Neutrophil (primary cell): Measurements from ENCODE around the gene LNX1.

Experiments used
- H3K27ac ChIP-seq: fragments of 200-600 bp; sonication (generic); 2 replicates; pipeline ENCODE4 v1.5.1; 2016; ENCODE audit warnings: mild to moderate bottlenecking, moderate library complexity
- H3K27me3 ChIP-seq: fragments of 200-600 bp; sonication (generic); 2 replicates; pipeline ENCODE4 v1.6.0; 2016; ENCODE audit warnings: mild to moderate bottlenecking
- H3K36me3 ChIP-seq: fragments of 200-600 bp; sonication (generic); 2 replicates; pipeline ENCODE4 v1.5.1; 2017
- H3K4me1 ChIP-seq, 2 experiments: fragments of 200-600 bp in 1 of 2; sonication (generic) in 1 of 2; 1 replicate in 1 of 2; 2 replicates in 1 of 2; pipeline versions ENCODE4 v1.5.1 to v1.6.1; 2013 to 2016; ENCODE audit warnings: low read depth in 1 of 2, low read length in 1 of 2, mild to moderate bottlenecking in 1 of 2, moderate library complexity in 1 of 2; ENCODE audit not compliant: control insufficient read depth in 1 of 2, insufficient read depth in 1 of 2
- H3K4me3 ChIP-seq, 2 experiments: fragments of 200-600 bp in 1 of 2; sonication (generic) in 1 of 2; 1 replicate in 1 of 2; 2 replicates in 1 of 2; pipeline ENCODE4 v1.5.1; 2013 to 2016; ENCODE audit warnings: low read depth in 1 of 2, low read length in 1 of 2, mild to moderate bottlenecking in 1 of 2, moderate library complexity in 1 of 2
- H3K9me3 ChIP-seq: fragments of 200-600 bp; sonication (generic); 2 replicates; pipeline ENCODE4 v1.5.1; 2016
- CTCF ChIP-seq: fragments of 200-600 bp; sonication (generic); IDR thresholded peaks from 2 replicates; pipeline ENCODE4 v1.5.1; 2016; ENCODE audit warnings: antibody characterized with exemption

LNX1 gene

GRCh38 chr4:53587135-53587534 is 4.2 kb downstream of the LNX1 start:
- peaks cover 0 to 8% of the 10 kb centered on the region in 2 experiments for H3K4me1 ChIP-seq
- no peak overlapping the region for H3K4me3 ChIP-seq
- H3K27ac ChIP-seq: no peak overlapping the region
- no peaks in the 10 kb centered on the region for H3K9me3 ChIP-seq
- peaks cover 22% of the 10 kb centered on the region for H3K27me3 ChIP-seq
- no peak for TF ChIP-seq CTCF
- H3K36me3 ChIP-seq: no peaks in the 10 kb centered on the region

- no peak overlapping the region for H3K27ac ChIP-seq
- H3K4me1 ChIP-seq: peaks cover 0 to 2% of the 10 kb centered on the region in 2 experiments
- no peak for TF ChIP-seq CTCF
- H3K9me3 ChIP-seq: no peaks in the 10 kb centered on the region
- peaks cover 13% of the 10 kb centered on the region for H3K27me3 ChIP-seq
- H3K36me3 ChIP-seq: no peaks in the 10 kb centered on the region
- no peak overlapping the region for H3K4me3 ChIP-seq
These were observed 5.0 kb downstream of the LNX1 start for GRCh38 chr4:53586121-53586816.

- H3K4me3 ChIP-seq: no peak overlapping the region
- no peaks in the 10 kb centered on the region for H3K36me3 ChIP-seq
- H3K27ac ChIP-seq: no peak overlapping the region
- H3K4me1 ChIP-seq: no peaks in the 10 kb centered on the region
- H3K9me3 ChIP-seq: no peaks in the 10 kb centered on the region
- TF ChIP-seq CTCF: no peak
- H3K27me3 ChIP-seq: no peaks in the 10 kb centered on the region
These were observed 6.6 kb downstream of the LNX1 start for GRCh38 chr4:53584658-53585057.

- Histone ChIP-seq H3K27ac (no peak overlapping the region), H3K27me3 (no peaks in the 10 kb centered on the region), H3K4me3 (no peak overlapping the region), H3K36me3 (no peaks in the 10 kb centered on the region), H3K9me3 (no peaks in the 10 kb centered on the region), H3K4me1 (no peaks in the 10 kb centered on the region)
- TF ChIP-seq CTCF: no peak
These were observed 7.8 kb downstream of the LNX1 start for GRCh38 chr4:53583513-53583912.

GRCh38 chr4:53582194-53582593 is 9.1 kb downstream of the LNX1 start:
- Histone ChIP-seq H3K4me3 (no peak overlapping the region), H3K4me1 (no peaks in the 10 kb centered on the region), H3K27ac (no peak overlapping the region), H3K9me3 (no peaks in the 10 kb centered on the region), H3K36me3 (no peaks in the 10 kb centered on the region), H3K27me3 (no peaks in the 10 kb centered on the region)
- no peak for TF ChIP-seq CTCF

GRCh38 chr4:53580274-53580673 is 11.0 kb downstream of the LNX1 start:
- no peak for TF ChIP-seq CTCF
- Histone ChIP-seq H3K9me3 (no peaks in the 10 kb centered on the region), H3K27me3 (no peaks in the 10 kb centered on the region), H3K4me1 (no peaks in the 10 kb centered on the region), H3K36me3 (no peaks in the 10 kb centered on the region), H3K4me3 (no peak overlapping the region), H3K27ac (no peak overlapping the region)
